Spleen (tissue), 7 donors: ENCODE measurements around the gene E4F1.

ENCODE experiments used
- POLR2A ChIP-seq, 3 donors: fragments of 450-650 bp; IDR thresholded peaks; one replicate each; pipeline ENCODE4 v1.5.1; 2017; ENCODE audit warnings: antibody characterized with exemption in 3 of 3, mild to moderate bottlenecking in 1 of 3
- POLR2AphosphoS5 ChIP-seq, 3 donors: sonication (generic); formaldehyde crosslinking; IDR thresholded peaks; one replicate each; pipeline ENCODE4 v1.5.1; 2017; ENCODE audit warnings: antibody characterized with exemption in 3 of 3
- TF ChIP-seq, protein P1 (sequence below), 11 experiments: fragments of 200-600 bp in 7 of 11; fragments of 450-650 bp in 4 of 11; sonication (generic) in 4 of 11; IDR thresholded peaks in 8 of 11; conservative IDR thresholded peaks in 3 of 11; 1 replicate in 7 of 11; 2 replicates in 4 of 11; pipeline versions ENCODE4 v1.4.0 to v1.8.0; 2016 to 2021; ENCODE audit warnings: antibody characterized with exemption in 11 of 11, inconsistent platforms in 4 of 11, mild to moderate bottlenecking in 1 of 11
- donor health status: DM: no; HTN: no; CAD: no; lungs with moderate emphysema.
- donor health status: DM: no; HTN: no; CAD: no.
- donor health status: DM: no; HTN: no; CAD: no.

DNA sequence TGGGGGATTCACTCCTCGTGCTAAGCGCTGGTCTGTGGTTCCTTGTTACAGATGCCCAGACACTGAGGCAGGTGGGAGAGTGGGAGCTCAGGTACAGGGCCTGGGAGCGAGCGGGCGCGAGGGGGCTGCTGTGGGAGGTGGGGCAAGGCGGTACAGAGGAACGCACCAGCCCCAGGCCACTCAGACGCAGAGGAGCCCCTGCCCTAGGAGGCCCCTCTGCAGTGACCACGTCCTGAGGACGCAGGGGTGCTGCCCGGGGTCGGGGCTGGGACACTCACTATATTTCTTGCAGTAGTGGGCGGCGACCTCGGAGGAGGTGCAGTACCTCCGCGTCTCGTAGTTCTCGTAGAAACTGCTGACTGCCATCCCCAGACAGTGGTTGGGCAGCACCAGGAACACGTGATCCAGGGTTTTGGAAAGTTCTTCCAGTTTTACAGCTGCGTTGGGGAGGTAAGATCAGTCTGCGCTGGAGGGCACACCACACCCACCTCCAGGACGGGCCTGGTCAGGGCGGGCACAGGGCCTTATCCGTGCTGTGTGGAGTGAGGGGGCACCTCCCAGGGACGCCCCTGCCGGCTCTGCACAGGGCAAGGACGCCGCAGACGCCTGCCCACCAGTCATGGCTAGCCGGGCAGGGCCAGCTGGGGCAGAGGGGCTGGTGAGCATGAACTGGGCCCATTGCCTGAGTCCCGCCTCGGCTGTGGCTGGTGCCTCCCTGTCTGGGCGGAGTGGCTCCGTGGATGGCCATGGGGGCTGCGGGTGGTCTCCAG, 60.8 kb downstream of the E4F1 start:
- TF ChIP-seq POLR2A (IDR thresholded peaks at IDR 0.05) (no peak), POLR2AphosphoS5 (IDR thresholded peaks at IDR 0.05) (no peak)
- TF ChIP-seq, protein P1, sequence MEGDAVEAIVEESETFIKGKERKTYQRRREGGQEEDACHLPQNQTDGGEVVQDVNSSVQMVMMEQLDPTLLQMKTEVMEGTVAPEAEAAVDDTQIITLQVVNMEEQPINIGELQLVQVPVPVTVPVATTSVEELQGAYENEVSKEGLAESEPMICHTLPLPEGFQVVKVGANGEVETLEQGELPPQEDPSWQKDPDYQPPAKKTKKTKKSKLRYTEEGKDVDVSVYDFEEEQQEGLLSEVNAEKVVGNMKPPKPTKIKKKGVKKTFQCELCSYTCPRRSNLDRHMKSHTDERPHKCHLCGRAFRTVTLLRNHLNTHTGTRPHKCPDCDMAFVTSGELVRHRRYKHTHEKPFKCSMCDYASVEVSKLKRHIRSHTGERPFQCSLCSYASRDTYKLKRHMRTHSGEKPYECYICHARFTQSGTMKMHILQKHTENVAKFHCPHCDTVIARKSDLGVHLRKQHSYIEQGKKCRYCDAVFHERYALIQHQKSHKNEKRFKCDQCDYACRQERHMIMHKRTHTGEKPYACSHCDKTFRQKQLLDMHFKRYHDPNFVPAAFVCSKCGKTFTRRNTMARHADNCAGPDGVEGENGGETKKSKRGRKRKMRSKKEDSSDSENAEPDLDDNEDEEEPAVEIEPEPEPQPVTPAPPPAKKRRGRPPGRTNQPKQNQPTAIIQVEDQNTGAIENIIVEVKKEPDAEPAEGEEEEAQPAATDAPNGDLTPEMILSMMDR (IDR thresholded peaks at IDR 0.05 in 8 of 11, conservative IDR thresholded peaks at IDR 0.05 in 3 of 11): no peak
